Measurements from ENCODE around the gene CD300A. TPM values are rescaled to one million over a fixed set of nuclear protein-coding genes. Genes with fewer than 3 reads are reported as not detected.

The CD300A gene
- total RNA-seq, 1 experiment from 2014 or later, result 0.71 TPM

GRCh38 chr17:74521701-74522201 is 55.3 kb downstream of the CD300A start:
- POLR2A ChIA-PET, result no interaction called here
- H3K27me3 ChIP-seq (ENCODE audit: insufficient read depth, low read length), result peaks cover 48% of the 10 kb centered on the region
- no peak for ATAC-seq

More at GRCh38 chr17:74521701-74522201, 55.3 kb downstream of the CD300A start:
- Histone ChIP-seq H2AFZ (ENCODE audit: low read depth, low read length, poor library complexity, severe bottlenecking) (no peak overlapping the region), H3K36me3 (ENCODE audit: control insufficient read depth in 1 of 2, insufficient read depth in 2 of 2, low read length in 2 of 2) (no peaks in the 10 kb centered on the region), H3K4me3 (replicated peaks in 1 of 2; ENCODE audit: low read depth in 1 of 2, low read length in 2 of 2) (no peak overlapping the region), H4K20me1 (ENCODE audit: insufficient read depth) (no peaks in the 10 kb centered on the region), H3K9ac (ENCODE audit: low read length) (no peak overlapping the region), H3K4me1 (ENCODE audit: control insufficient read depth in 1 of 2, insufficient read depth in 2 of 2, low read length in 2 of 2) (no peaks in the 10 kb centered on the region), H3K9me2 (ENCODE audit: insufficient read depth) (no peaks in the 10 kb centered on the region), H3K4me2 (ENCODE audit: low read length) (no peak overlapping the region), H3K79me2 (ENCODE audit: insufficient read depth, low read length) (no peaks in the 10 kb centered on the region), H3K27ac (ENCODE audit: low read depth, low read length) (no peak overlapping the region), H3K9me3 (ENCODE audit: control insufficient read depth in 1 of 2, insufficient read depth in 1 of 2, low read depth in 1 of 2, low read length in 2 of 2) (no peaks in the 10 kb centered on the region)
- CTCF ChIA-PET, result no interaction called here
- intact Hi-C loops (cut with micrococcal nuclease), result no loop called here
- no peak for TF ChIP-seq EGR1 (IDR thresholded peaks at IDR 0.05; ENCODE audit: low read depth)
- no peak for TF ChIP-seq SIN3A (IDR thresholded peaks at IDR 0.05; ENCODE audit: low read depth)
- TF ChIP-seq REST (IDR thresholded peaks at IDR 0.05; ENCODE audit: low read depth), result no peak
- no peak for TF ChIP-seq POLR2A (IDR thresholded peaks at IDR 0.05; ENCODE audit: borderline replicate concordance, extremely low read depth, insufficient read depth, insufficient read length)
- no peak for TF ChIP-seq ZFX (IDR thresholded peaks at IDR 0.05)
- no peak for TF ChIP-seq ZNF274 (IDR thresholded peaks at IDR 0.05; ENCODE audit: low read depth, low read length)
- no peak for TF ChIP-seq CTCF (IDR thresholded peaks at IDR 0.05 in 2 of 3, conservative IDR thresholded peaks at IDR 0.05 in 1 of 3; ENCODE audit: borderline replicate concordance in 1 of 3, insufficient read depth in 1 of 3, low read depth in 2 of 3, low read length in 2 of 3)
- no peak for TF ChIP-seq ATF3 (IDR thresholded peaks at IDR 0.05)
- no peak for TF ChIP-seq POLR2AphosphoS5 (IDR thresholded peaks at IDR 0.05; ENCODE audit: low read depth, low read length)
- no peak for TF ChIP-seq EZH2phosphoT487 (IDR thresholded peaks at IDR 0.05; ENCODE audit: borderline replicate concordance)
- TF ChIP-seq FOSL1 (IDR thresholded peaks at IDR 0.05; ENCODE audit: low read depth), result no peak
- no peak for TF ChIP-seq TCF7L2 (IDR thresholded peaks at IDR 0.05; ENCODE audit: borderline replicate concordance, extremely low read depth, insufficient read depth, insufficient read length)
- no peak for TF ChIP-seq SP1 (IDR thresholded peaks at IDR 0.05; ENCODE audit: low read depth)
- TF ChIP-seq SRF (IDR thresholded peaks at IDR 0.05; ENCODE audit: low read depth), result no peak
- no peak for TF ChIP-seq CBX3 (IDR thresholded peaks at IDR 0.05; ENCODE audit: low read depth)
- TF ChIP-seq ELF1 (IDR thresholded peaks at IDR 0.05; ENCODE audit: borderline replicate concordance, low read depth), result no peak
- no peak for DNase-seq (ENCODE audit: low read depth, low spot score)
- RAD21 ChIA-PET (ENCODE audit: low non-redundant PET in 1 of 2, low total read pairs in 2 of 2, uncharacterized antibody in 2 of 2, unreplicated experiment in 2 of 2), result no interaction called here
- no TSS peak for BruUV-seq (replicated peaks)
